Astrocyte (in vitro differentiated cells and primary cell): ENCODE data around the gene PNPLA2.

Experiments
- CTCF ChIP-seq: IDR thresholded peaks from 2 replicates; pipeline ENCODE4 v1.5.1; 2011; ENCODE audit warnings: low read depth, mild to moderate bottlenecking, inconsistent platforms, low read length, moderate library complexity; ENCODE audit not compliant: insufficient read depth
- EZH2 ChIP-seq: IDR thresholded peaks from 2 replicates; pipeline ENCODE4 v1.6.1; 2012; ENCODE audit warnings: mild to moderate bottlenecking, low read length, inconsistent platforms; ENCODE audit not compliant: insufficient read depth

GRCh38 chr11:843818-844692, 25.3 kb downstream of the PNPLA2 start:
- TF ChIP-seq CTCF = no peak
- no peak for TF ChIP-seq EZH2
